Esophagus squamous epithelium (tissue), 4 donors: Measurements from ENCODE around the gene NOS1.

Experiments
- POLR2A ChIP-seq, 4 donors: fragments of 450-650 bp; IDR thresholded peaks; one replicate each; pipeline ENCODE4 v1.6.1; 2017; ENCODE audit warnings: antibody characterized with exemption in 4 of 4, mild to moderate bottlenecking in 4 of 4, moderate library complexity in 3 of 4
- TF ChIP-seq, protein P1 (sequence below), 6 experiments: fragments of 450-650 bp in 4 of 6; fragments of 200-600 bp in 2 of 6; sonication (generic) in 2 of 6; IDR thresholded peaks; one replicate each; pipeline ENCODE4 v1.5.1; 2016 to 2019; ENCODE audit warnings: antibody characterized with exemption in 6 of 6, mild to moderate bottlenecking in 4 of 6, moderate library complexity in 4 of 6

DNA sequence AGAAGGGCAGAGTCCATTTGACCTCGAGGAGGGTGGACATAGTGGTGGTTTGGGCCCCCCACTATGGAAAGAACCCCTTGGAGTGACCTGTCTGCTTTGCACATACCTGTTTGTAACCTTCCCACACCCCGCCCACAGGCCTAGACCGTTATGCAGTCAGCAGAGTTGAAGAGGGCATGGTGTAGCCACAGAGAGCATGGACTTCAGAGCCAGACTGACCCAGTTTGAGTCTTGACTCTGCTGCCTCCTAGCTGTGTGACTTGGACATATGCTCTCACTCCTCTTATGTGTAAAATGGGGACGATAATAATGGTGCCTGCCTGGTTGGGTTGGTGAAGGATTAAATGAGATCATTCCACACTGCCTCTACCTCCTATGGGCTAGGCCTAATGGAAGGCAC lies 40.9 kb upstream of the NOS1 start:
- no peak for TF ChIP-seq POLR2A (IDR thresholded peaks at IDR 0.05)
- TF ChIP-seq, protein P1, sequence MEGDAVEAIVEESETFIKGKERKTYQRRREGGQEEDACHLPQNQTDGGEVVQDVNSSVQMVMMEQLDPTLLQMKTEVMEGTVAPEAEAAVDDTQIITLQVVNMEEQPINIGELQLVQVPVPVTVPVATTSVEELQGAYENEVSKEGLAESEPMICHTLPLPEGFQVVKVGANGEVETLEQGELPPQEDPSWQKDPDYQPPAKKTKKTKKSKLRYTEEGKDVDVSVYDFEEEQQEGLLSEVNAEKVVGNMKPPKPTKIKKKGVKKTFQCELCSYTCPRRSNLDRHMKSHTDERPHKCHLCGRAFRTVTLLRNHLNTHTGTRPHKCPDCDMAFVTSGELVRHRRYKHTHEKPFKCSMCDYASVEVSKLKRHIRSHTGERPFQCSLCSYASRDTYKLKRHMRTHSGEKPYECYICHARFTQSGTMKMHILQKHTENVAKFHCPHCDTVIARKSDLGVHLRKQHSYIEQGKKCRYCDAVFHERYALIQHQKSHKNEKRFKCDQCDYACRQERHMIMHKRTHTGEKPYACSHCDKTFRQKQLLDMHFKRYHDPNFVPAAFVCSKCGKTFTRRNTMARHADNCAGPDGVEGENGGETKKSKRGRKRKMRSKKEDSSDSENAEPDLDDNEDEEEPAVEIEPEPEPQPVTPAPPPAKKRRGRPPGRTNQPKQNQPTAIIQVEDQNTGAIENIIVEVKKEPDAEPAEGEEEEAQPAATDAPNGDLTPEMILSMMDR (IDR thresholded peaks at IDR 0.05): no peak
